ENCODE measurements around the gene GRAMD1B. TPM values are rescaled to one million over a fixed set of nuclear protein-coding genes. Genes with fewer than 3 reads are reported as not detected.
"Not testable (repeated sequence)": the region's sequence is repeated elsewhere in the genome, so short reads cannot be mapped to it uniquely, and the experiment has no call there.

GRAMD1B gene
- polyA plus RNA-seq, 1 experiment, result 2.7 TPM

GRCh38 chr11:123569393-123569792, 139.3 kb downstream of the GRAMD1B start:
- POLR2A ChIA-PET, result no interaction called here
- no peaks in the 10 kb centered on the region; the same call in 1 of the 2 replicates for H3K9me3 ChIP-seq (ENCODE audit: control insufficient read depth, insufficient read depth, low read length)
- no peak overlapping the region for H3K4me3 ChIP-seq (ENCODE audit: low read depth, low read length)
- no peaks in the 10 kb centered on the region for H3K27me3 ChIP-seq (ENCODE audit: control insufficient read depth, insufficient read depth, low read length)
- no peak overlapping the region for H3K27ac ChIP-seq (ENCODE audit: low read depth, low read length)
- DNase-seq (ENCODE audit: low read depth, low spot score), result no peak
- CTCF ChIA-PET, result interaction anchor here (2.0 to 2.7 kb wide), 2 partner anchors 11 to 58 kb away, joined by 8 to 17 read pairs; no protein-coding TSS in a partner anchor
- TF ChIP-seq CTCF (IDR thresholded peaks at IDR 0.05; ENCODE audit: low read depth, low read length), result no peak

- CTCF ChIA-PET, result interaction anchor here (1.2 to 2.0 kb wide), 3 partner anchors 10 to 137 kb away, joined by 4 to 20 read pairs (median 8); no protein-coding TSS in a partner anchor
- no peak overlapping the region for H3K27ac ChIP-seq (ENCODE audit: low read depth, low read length)
- peaks cover 6% of the 10 kb centered on the region for H3K27me3 ChIP-seq (ENCODE audit: control insufficient read depth, insufficient read depth, low read length)
- no peak for DNase-seq (ENCODE audit: low read depth, low spot score)
- H3K4me3 ChIP-seq (ENCODE audit: low read depth, low read length), result no peak overlapping the region
- POLR2A ChIA-PET, result no interaction called here
- TF ChIP-seq CTCF (IDR thresholded peaks at IDR 0.05; ENCODE audit: low read depth, low read length), result no peak
- no peaks in the 10 kb centered on the region; the same call in 1 of the 2 replicates for H3K9me3 ChIP-seq (ENCODE audit: control insufficient read depth, insufficient read depth, low read length)
These were observed 141.0 kb downstream of the GRAMD1B start for GRCh38 chr11:123570939-123571580.

GRCh38 chr11:123572791-123573190, 142.7 kb downstream of the GRAMD1B start:
- DNase-seq (ENCODE audit: low read depth, low spot score); H3K9me3 ChIP-seq (ENCODE audit: control insufficient read depth, insufficient read depth, low read length); H3K27me3 ChIP-seq (ENCODE audit: control insufficient read depth, insufficient read depth, low read length); H3K27ac ChIP-seq (ENCODE audit: low read depth, low read length); H3K4me3 ChIP-seq (ENCODE audit: low read depth, low read length); POLR2A ChIA-PET: not testable (repeated sequence)
- CTCF ChIA-PET, result interaction anchor here (0.5 to 4.7 kb wide), 3 partner anchors 134 to 272 kb away, joined by 3 to 60 read pairs (median 4); no protein-coding TSS in a partner anchor

- Histone ChIP-seq H3K9me3 (ENCODE audit: control insufficient read depth, insufficient read depth, low read length) (no peaks in the 10 kb centered on the region; the same call in 1 of the 2 replicates), H3K27ac (ENCODE audit: low read depth, low read length) (no peak overlapping the region), H3K27me3 (ENCODE audit: control insufficient read depth, insufficient read depth, low read length) (peaks cover 8% of the 10 kb centered on the region), H3K4me3 (ENCODE audit: low read depth, low read length) (no peak overlapping the region)
- ChIA-PET POLR2A (no interaction called here), CTCF (interaction anchor here (0.5 to 4.7 kb wide), 3 partner anchors 8 to 272 kb away, joined by 3 to 60 read pairs (median 4); no protein-coding TSS in a partner anchor)
- no peak for DNase-seq (ENCODE audit: low read depth, low spot score)
- TF ChIP-seq CTCF (IDR thresholded peaks at IDR 0.05; ENCODE audit: low read depth, low read length), result no peak
These were observed 143.2 kb downstream of the GRAMD1B start for GRCh38 chr11:123573286-123573685.

GRCh38 chr11:123575441-123575840, 145.4 kb downstream of the GRAMD1B start:
- Histone ChIP-seq H3K27ac (ENCODE audit: low read depth, low read length) (no peak overlapping the region), H3K27me3 (ENCODE audit: control insufficient read depth, insufficient read depth, low read length) (peaks cover 8% of the 10 kb centered on the region), H3K9me3 (ENCODE audit: control insufficient read depth, insufficient read depth, low read length) (no peaks in the 10 kb centered on the region; the same call in 1 of the 2 replicates), H3K4me3 (ENCODE audit: low read depth, low read length) (no peak overlapping the region)
- CTCF ChIA-PET, result interaction anchor here (1.1 to 4.7 kb wide), 8 partner anchors 9 to 314 kb away, joined by 3 to 60 read pairs (median 26); no protein-coding TSS in a partner anchor
- TF ChIP-seq CTCF (IDR thresholded peaks at IDR 0.05; ENCODE audit: low read depth, low read length), result no peak
- POLR2A ChIA-PET, result no interaction called here
- DNase-seq (ENCODE audit: low read depth, low spot score), result no peak

All from AG04450 (cell line).